GM12878 (cell line): ENCODE measurements around the gene ARAF. TPM values are rescaled to one million over a fixed set of nuclear protein-coding genes. Genes with fewer than 3 reads are reported as not detected.

Experiments
- BRCA1 ChIP-seq: IDR thresholded peaks from 2 replicates; pipeline ENCODE4 v1.6.1; 2011; ENCODE audit warnings: low read depth, low read length, improper control_type of control experiment
- CREB1 ChIP-seq: IDR thresholded peaks from 2 replicates; pipeline ENCODE4 v1.6.1; 2012; ENCODE audit warnings: low read depth, mild to moderate bottlenecking, inconsistent platforms
- DPF2 ChIP-seq: fragments of 450-650 bp; IDR thresholded peaks from 2 replicates; pipeline ENCODE4 v1.6.1; 2017; ENCODE audit warnings: mild to moderate bottlenecking
- EGR1 ChIP-seq, 2 experiments: IDR thresholded peaks; 1 replicate in 1 of 2; 2 replicates in 1 of 2; pipeline ENCODE4 v1.6.1; 2011 to 2012; ENCODE audit warnings: low read depth in 2 of 2, low read length in 2 of 2, borderline replicate concordance in 1 of 2, mild to moderate bottlenecking in 1 of 2, moderate library complexity in 1 of 2
- JUNB ChIP-seq: IDR thresholded peaks from 2 replicates; pipeline ENCODE4 v1.6.1; 2016; ENCODE audit warnings: antibody characterized with exemption, mild to moderate bottlenecking
- JUND ChIP-seq: IDR thresholded peaks from 2 replicates; pipeline ENCODE4 v1.6.1; 2012; ENCODE audit warnings: low read depth, mild to moderate bottlenecking, low read length, improper control_type of control experiment, moderate library complexity
- KLF5 ChIP-seq: fragments of 450-650 bp; IDR thresholded peaks from 2 replicates; pipeline ENCODE4 v1.6.1; 2014; ENCODE audit warnings: mild to moderate bottlenecking; ENCODE audit not compliant: partially characterized antibody
- NFYB ChIP-seq: IDR thresholded peaks from 2 replicates; pipeline ENCODE4 v1.6.1; 2011; ENCODE audit warnings: low read depth, mild to moderate bottlenecking, low read length, improper control_type of control experiment, moderate library complexity; ENCODE audit not compliant: insufficient read depth
- PBX3 ChIP-seq: IDR thresholded peaks from 2 replicates; pipeline ENCODE4 v1.6.1; 2011; ENCODE audit warnings: mild to moderate bottlenecking, low read depth, low read length, moderate library complexity; ENCODE audit not compliant: insufficient replicate concordance
- ZNF24 ChIP-seq: fragments of 450-650 bp; IDR thresholded peaks from 2 replicates; pipeline ENCODE4 v1.6.1; 2017; ENCODE audit warnings: antibody characterized with exemption, mild to moderate bottlenecking
- ZSCAN29 ChIP-seq: fragments of 450-650 bp; IDR thresholded peaks from 2 replicates; pipeline ENCODE4 v1.6.1; 2017; ENCODE audit warnings: mild to moderate bottlenecking, moderate library complexity
- polyA plus RNA-seq, 11 experiments: library from polyadenylated mRNA; depleted of rRNA in 4 of 11; unstranded in 6 of 11; stranded (reverse) in 5 of 11; fragments of >200 nt; fragmentation: Nextera tagmentation in 4 of 11; fragmentation: Illumina TruSeq in 1 of 11; extraction: Ambion mirVana in 4 of 11; extraction: Trizol in 1 of 11; gene quantifications; 1 replicate in 1 of 11; 2 replicates in 10 of 11; pipeline versions ENCODE4 v1.2.1 to v1.2.3, GENCODE V29; 2011 to 2016; ENCODE audit warnings: inconsistent platforms in 2 of 11, missing spikeins in 2 of 11, low read depth in 1 of 11
- total RNA-seq, 4 experiments: library from RNA; depleted of rRNA in 3 of 4; stranded (reverse); fragments of >200 nt in 3 of 4; fragmentation: Illumina TruSeq in 1 of 4; extraction: Trizol in 1 of 4; gene quantifications; 2 replicates each; pipeline versions ENCODE4 v1.2.1 to v1.2.3, GENCODE V29; 2013 to 2021
- TF ChIP-seq, protein P1 (sequence below): fragments of 450-650 bp; IDR thresholded peaks from 2 replicates; pipeline ENCODE4 v1.6.1; 2016; ENCODE audit warnings: mild to moderate bottlenecking
- TF ChIP-seq, protein P2 (sequence below): fragments of 450-650 bp; IDR thresholded peaks from 2 replicates; pipeline ENCODE4 v1.6.1; 2016; ENCODE audit warnings: mild to moderate bottlenecking, moderate library complexity, borderline replicate concordance

The ARAF gene
- total and polyA plus RNA-seq, 10 of the 15 experiments (the other 5 are each of a cell fraction or from before 2014, with no cell fraction given) = 5.0 to 79.2 (median 39.1) TPM

DNA sequence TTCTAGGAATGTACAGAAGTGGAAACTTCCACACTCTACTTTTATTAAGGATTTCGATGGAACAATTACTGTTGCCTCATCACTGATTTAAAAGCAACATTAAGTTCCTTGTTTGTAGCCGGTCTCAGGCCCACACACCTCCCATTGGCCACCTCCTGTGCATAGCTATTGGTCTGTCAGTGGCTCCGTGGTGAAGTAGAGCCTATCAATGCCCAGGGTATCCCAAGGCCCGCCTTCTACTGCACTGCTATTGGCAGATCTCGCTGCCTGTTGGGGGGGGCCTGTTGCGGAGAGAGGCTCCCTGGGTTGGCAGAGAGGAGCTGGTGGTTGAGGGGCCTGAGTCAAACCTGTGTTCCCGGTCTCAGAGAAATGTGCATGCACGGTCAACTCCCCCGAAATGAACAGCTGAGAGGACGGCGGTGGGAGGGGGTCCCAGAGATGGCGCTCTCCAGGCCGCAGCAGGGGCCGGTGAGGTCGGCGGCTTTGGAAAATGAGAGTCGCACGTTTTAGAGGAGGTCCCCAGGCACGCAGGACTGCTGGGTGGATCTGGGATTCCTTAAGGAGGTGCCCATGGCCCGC, 4.9 kb upstream of the ARAF start (continued):
- TF ChIP-seq EGR1 (IDR thresholded peaks at IDR 0.05; ENCODE audit: borderline replicate concordance in 1 of 2, low read depth in 2 of 2, low read length in 2 of 2) = peak in 1 of 2 experiments; percentile 10; a peak in 1 of 3 replicates
- 0 out of 2 replicates have a peak, but pooled peaks have one; percentile 17 for TF ChIP-seq DPF2
- TF ChIP-seq ZSCAN29 = no peak
- no peak for TF ChIP-seq JUNB
- no peak for TF ChIP-seq JUND
- TF ChIP-seq, protein P1, sequence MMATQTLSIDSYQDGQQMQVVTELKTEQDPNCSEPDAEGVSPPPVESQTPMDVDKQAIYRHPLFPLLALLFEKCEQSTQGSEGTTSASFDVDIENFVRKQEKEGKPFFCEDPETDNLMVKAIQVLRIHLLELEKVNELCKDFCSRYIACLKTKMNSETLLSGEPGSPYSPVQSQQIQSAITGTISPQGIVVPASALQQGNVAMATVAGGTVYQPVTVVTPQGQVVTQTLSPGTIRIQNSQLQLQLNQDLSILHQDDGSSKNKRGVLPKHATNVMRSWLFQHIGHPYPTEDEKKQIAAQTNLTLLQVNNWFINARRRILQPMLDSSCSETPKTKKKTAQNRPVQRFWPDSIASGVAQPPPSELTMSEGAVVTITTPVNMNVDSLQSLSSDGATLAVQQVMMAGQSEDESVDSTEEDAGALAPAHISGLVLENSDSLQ = peak; percentile 97
- TF ChIP-seq ZNF24 = no peak
- TF ChIP-seq NFYB = peak; percentile 98
- TF ChIP-seq PBX3 = peak; percentile 93
- 0 out of 2 replicates have a peak, but pooled peaks have one; percentile 12 for TF ChIP-seq CREB1
- no peak for TF ChIP-seq BRCA1
- TF ChIP-seq, protein P2, sequence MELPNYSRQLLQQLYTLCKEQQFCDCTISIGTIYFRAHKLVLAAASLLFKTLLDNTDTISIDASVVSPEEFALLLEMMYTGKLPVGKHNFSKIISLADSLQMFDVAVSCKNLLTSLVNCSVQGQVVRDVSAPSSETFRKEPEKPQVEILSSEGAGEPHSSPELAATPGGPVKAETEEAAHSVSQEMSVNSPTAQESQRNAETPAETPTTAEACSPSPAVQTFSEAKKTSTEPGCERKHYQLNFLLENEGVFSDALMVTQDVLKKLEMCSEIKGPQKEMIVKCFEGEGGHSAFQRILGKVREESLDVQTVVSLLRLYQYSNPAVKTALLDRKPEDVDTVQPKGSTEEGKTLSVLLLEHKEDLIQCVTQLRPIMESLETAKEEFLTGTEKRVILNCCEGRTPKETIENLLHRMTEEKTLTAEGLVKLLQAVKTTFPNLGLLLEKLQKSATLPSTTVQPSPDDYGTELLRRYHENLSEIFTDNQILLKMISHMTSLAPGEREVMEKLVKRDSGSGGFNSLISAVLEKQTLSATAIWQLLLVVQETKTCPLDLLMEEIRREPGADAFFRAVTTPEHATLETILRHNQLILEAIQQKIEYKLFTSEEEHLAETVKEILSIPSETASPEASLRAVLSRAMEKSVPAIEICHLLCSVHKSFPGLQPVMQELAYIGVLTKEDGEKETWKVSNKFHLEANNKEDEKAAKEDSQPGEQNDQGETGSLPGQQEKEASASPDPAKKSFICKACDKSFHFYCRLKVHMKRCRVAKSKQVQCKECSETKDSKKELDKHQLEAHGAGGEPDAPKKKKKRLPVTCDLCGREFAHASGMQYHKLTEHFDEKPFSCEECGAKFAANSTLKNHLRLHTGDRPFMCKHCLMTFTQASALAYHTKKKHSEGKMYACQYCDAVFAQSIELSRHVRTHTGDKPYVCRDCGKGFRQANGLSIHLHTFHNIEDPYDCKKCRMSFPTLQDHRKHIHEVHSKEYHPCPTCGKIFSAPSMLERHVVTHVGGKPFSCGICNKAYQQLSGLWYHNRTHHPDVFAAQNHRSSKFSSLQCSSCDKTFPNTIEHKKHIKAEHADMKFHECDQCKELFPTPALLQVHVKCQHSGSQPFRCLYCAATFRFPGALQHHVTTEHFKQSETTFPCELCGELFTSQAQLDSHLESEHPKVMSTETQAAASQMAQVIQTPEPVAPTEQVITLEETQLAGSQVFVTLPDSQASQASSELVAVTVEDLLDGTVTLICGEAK = no peak
- TF ChIP-seq KLF5 = no peak
- TF ChIP-seq, all 136 proteins: peak for 23
